Testis (tissue), 2 donors: Measurements from ENCODE around the gene ARHGEF11.

ENCODE experiments used
- CTCF ChIP-seq, 3 experiments: fragments of 450-650 bp in 2 of 3; fragments of 200-600 bp in 1 of 3; sonication (generic) in 1 of 3; IDR thresholded peaks; one replicate each; pipeline ENCODE4 v1.5.1; 2016 to 2019; ENCODE audit warnings: antibody characterized with exemption in 3 of 3, mild to moderate bottlenecking in 2 of 3, moderate library complexity in 1 of 3
- POLR2A ChIP-seq: fragments of 450-650 bp; IDR thresholded peaks from one replicate; pipeline ENCODE4 v1.6.1; 2017; ENCODE audit warnings: antibody characterized with exemption, mild to moderate bottlenecking, moderate library complexity

GRCh38 chr1:156935505-156936128 lies 109.9 kb downstream of the ARHGEF11 start:
- TF ChIP-seq POLR2A, result no peak
- TF ChIP-seq CTCF (IDR thresholded peaks at IDR 0.05), result no peak
